Lower lobe of right lung (tissue), 2 donors: Measurements from ENCODE around the gene LMAN2. TPM values are rescaled to one million over a fixed set of nuclear protein-coding genes. Genes with fewer than 3 reads are reported as not detected.
A peak's percentile ranks its signal among the peaks of the same experiment; 100 is the strongest.

Source experiments
- ATAC-seq, 2 donors: fragments of 200-7000 bp; cut with Tn5 transposase; one replicate each; pipeline ENCODE4 v1.9.1; 2020 to 2022; ENCODE audit warnings: mild to moderate bottlenecking in 2 of 2, moderate library complexity in 2 of 2
- DNase-seq: peaks from one replicate; pipeline ENCODE4 v3.0.0-alpha.2; 2020
- H3K27ac ChIP-seq: fragments of 200-600 bp; one replicate; pipeline ENCODE4 v1.8.0; 2022
- H3K27me3 ChIP-seq: fragments of 200-600 bp; one replicate; pipeline ENCODE4 v1.8.0; 2022; ENCODE audit warnings: low read depth
- H3K36me3 ChIP-seq: fragments of 200-600 bp; one replicate; pipeline ENCODE4 v1.8.0; 2022; ENCODE audit warnings: mild to moderate bottlenecking
- H3K4me1 ChIP-seq: fragments of 200-600 bp; one replicate; pipeline ENCODE4 v1.8.0; 2022
- H3K4me3 ChIP-seq: fragments of 200-600 bp; one replicate; pipeline ENCODE4 v1.8.0; 2022; ENCODE audit warnings: mild to moderate bottlenecking
- H3K9me3 ChIP-seq: fragments of 200-600 bp; one replicate; pipeline ENCODE4 v1.8.0; 2022
- CTCF ChIP-seq: fragments of 200-600 bp; IDR thresholded peaks from one replicate; pipeline ENCODE4 v1.8.0; 2022; ENCODE audit warnings: antibody characterized with exemption, mild to moderate bottlenecking
- intact Hi-C: fragments of 100-400 bp; cut with DNase I; formaldehyde crosslinking; loops from one replicate; pipeline ENCODE4 v1.11.0; 2022
- total RNA-seq: library from RNA; stranded (reverse); fragmentation: NEBNext Ultra II Directional; extraction: Animal tissue kit (Norgen Biotek cat#: 25700); gene quantifications from one replicate; pipeline ENCODE4 v1.2.1, GENCODE V29; 2021
- donor health status: DM: no; HTN: yes; CAD: no; lungs with severe emphysema.

Gene LMAN2
- total RNA-seq, 1 donor from 2014 or later = 108 TPM

- Histone ChIP-seq H3K9me3 (no peaks in the 10 kb centered on the region), H3K27me3 (no peaks in the 10 kb centered on the region), H3K4me1 (peaks cover 54% of the 10 kb centered on the region), H3K36me3 (peaks cover 10% of the 10 kb centered on the region), H3K27ac (no peak overlapping the region), H3K4me3 (no peak overlapping the region)
- TF ChIP-seq CTCF = peak; percentile 53
- DNase-seq = no peak
- intact Hi-C loops = no loop called here
- no peak for ATAC-seq
Observed at GRCh38 chr5:177368869-177369644, 17.6 kb upstream of the LMAN2 start.

- intact Hi-C loops = no loop called here
- H3K27ac ChIP-seq = no peak overlapping the region
Observed at GRCh38 chr5:177367981-177368868, 16.8 kb upstream of the LMAN2 start.

GRCh38 chr5:177367323-177367848 lies 15.9 kb upstream of the LMAN2 start:
- no peak for DNase-seq
- no peaks in the 10 kb centered on the region for H3K9me3 ChIP-seq
- peak overlapping the region; percentile 81 for H3K27ac ChIP-seq
- peak overlapping the region; percentile 63 for H3K4me3 ChIP-seq
- H3K27me3 ChIP-seq = no peaks in the 10 kb centered on the region
- peaks cover 10% of the 10 kb centered on the region for H3K36me3 ChIP-seq
- peak; percentile 8 for TF ChIP-seq CTCF
- peak; percentile 0 to 1 for ATAC-seq
- H3K4me1 ChIP-seq = peaks cover 67% of the 10 kb centered on the region
- intact Hi-C loops = no loop called here

More at GRCh38 chr5:177367981-177368868, 16.8 kb upstream of the LMAN2 start:
- peaks cover 62% of the 10 kb centered on the region for H3K4me1 ChIP-seq
- H3K9me3 ChIP-seq = no peaks in the 10 kb centered on the region
- H3K27me3 ChIP-seq = no peaks in the 10 kb centered on the region
- no peak for TF ChIP-seq CTCF
- H3K36me3 ChIP-seq = peaks cover 10% of the 10 kb centered on the region
- no peak for ATAC-seq
- DNase-seq = no peak
- H3K4me3 ChIP-seq = peak overlapping the region; percentile 63

GRCh38 chr5:177366528-177367322 lies 15.3 kb upstream of the LMAN2 start:
- DNase-seq = peak; percentile 91
- no peak for TF ChIP-seq CTCF
- peaks cover 10% of the 10 kb centered on the region for H3K36me3 ChIP-seq
- ATAC-seq = peak; percentile 85 to 86
- H3K4me1 ChIP-seq = peaks cover 67% of the 10 kb centered on the region
- no peaks in the 10 kb centered on the region for H3K27me3 ChIP-seq
- peak overlapping the region; percentile 81 for H3K27ac ChIP-seq
- intact Hi-C loops = no loop called here
- peak overlapping the region; percentile 63 for H3K4me3 ChIP-seq
- H3K9me3 ChIP-seq = no peaks in the 10 kb centered on the region
